ENCODE measurements around the gene BORCS8.

DNA sequence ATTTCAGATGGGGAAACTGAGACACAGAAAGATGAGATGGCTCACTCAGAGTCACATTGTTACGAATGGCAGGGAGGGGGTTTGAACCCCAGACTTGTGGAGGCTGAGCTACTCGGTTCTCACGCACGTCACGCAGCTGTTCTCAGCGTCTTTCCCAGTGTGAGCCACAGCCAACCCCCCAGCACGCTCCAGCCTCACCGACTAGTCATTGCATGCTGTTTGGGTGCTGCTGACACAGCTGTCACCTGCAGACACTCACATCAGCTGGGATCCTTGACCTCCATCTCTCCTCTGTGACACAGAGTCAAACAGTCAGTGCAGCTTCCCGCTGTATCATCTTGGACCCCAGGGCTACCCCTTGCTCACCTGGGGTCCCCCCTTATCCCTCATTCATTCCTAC is 17.4 kb upstream of the BORCS8 start:
- no peak for TF ChIP-seq EZH2phosphoT487 (IDR thresholded peaks at IDR 0.05; ENCODE audit: insufficient read depth, low read depth)
- TF ChIP-seq EZH2 (IDR thresholded peaks at IDR 0.05; ENCODE audit: insufficient read depth, poor library complexity, severe bottlenecking) = no peak

Measured in GM23248 (cell line).